Measurements from ENCODE around the gene PAIP2.
A peak's percentile ranks its signal among the peaks of the same experiment; 100 is the strongest.
"Not testable (repeated sequence)": the region's sequence is repeated elsewhere in the genome, so short reads cannot be mapped to it uniquely, and the experiment has no call there.

Gene PAIP2

GRCh38 chr5:139391570-139392323 is 50.1 kb downstream of the PAIP2 start:
- DNase-seq (ENCODE audit: low read depth in 3 of 3) = no peak

- no peak for DNase-seq (ENCODE audit: low read depth in 3 of 3)
Measured at GRCh38 chr5:139392324-139392677, 50.6 kb downstream of the PAIP2 start.

- peak; percentile 43 to 57 (median 54) for DNase-seq (ENCODE audit: low read depth in 3 of 3)
Measured at GRCh38 chr5:139392678-139393496, 51.2 kb downstream of the PAIP2 start.

GRCh38 chr5:139393497-139394122 is 52.0 kb downstream of the PAIP2 start:
- DNase-seq (ENCODE audit: low read depth in 3 of 3) = no peak

GRCh38 chr5:139394123-139394653 is 52.5 kb downstream of the PAIP2 start:
- DNase-seq (ENCODE audit: low read depth in 3 of 3) = no peak

GRCh38 chr5:139394654-139395566 is 53.3 kb downstream of the PAIP2 start, which contains the start of gene PROB1:
TSS of gene PROB1 (minus strand) at chr5:139395104. CDS start at chr5:139395081, 23 bp downstream.
- DNase-seq (ENCODE audit: low read depth in 3 of 3) = no peak

GRCh38 chr5:139395844-139396640 is 54.4 kb downstream of the PAIP2 start:
- no peak for DNase-seq (ENCODE audit: low read depth in 3 of 3)

- no peak for DNase-seq (ENCODE audit: low read depth in 3 of 3)
Measured at GRCh38 chr5:139396691-139397090, 55.0 kb downstream of the PAIP2 start.

- no peak for DNase-seq (ENCODE audit: low read depth in 3 of 3)
Measured at GRCh38 chr5:139397921-139398320, 56.3 kb downstream of the PAIP2 start.

- no peak for DNase-seq (ENCODE audit: low read depth in 3 of 3)
Measured at GRCh38 chr5:139399501-139400121, 58.0 kb downstream of the PAIP2 start.

- DNase-seq (ENCODE audit: low read depth in 3 of 3) = no peak
Measured at GRCh38 chr5:139401546-139401945, 59.9 kb downstream of the PAIP2 start.

GRCh38 chr5:139402561-139403158 is 61.0 kb downstream of the PAIP2 start:
- DNase-seq (ENCODE audit: low read depth in 3 of 3) = no peak

- DNase-seq (ENCODE audit: low read depth in 3 of 3) = no peak
Measured at GRCh38 chr5:139403418-139403786, 61.7 kb downstream of the PAIP2 start.

GRCh38 chr5:139403787-139404483 is 62.3 kb downstream of the PAIP2 start, which contains the start of gene SPATA24:
TSS of gene SPATA24 (minus strand) at chr5:139404089. CDS start at chr5:139404060, 29 bp downstream.
- peak; percentile 93 to 97 (median 96) for DNase-seq (ENCODE audit: low read depth in 3 of 3)

GRCh38 chr5:139404484-139404840 is 62.8 kb downstream of the PAIP2 start:
- no peak for DNase-seq (ENCODE audit: low read depth in 3 of 3)

GRCh38 chr5:139406963-139407362 is 65.3 kb downstream of the PAIP2 start:
- no peak for DNase-seq (ENCODE audit: low read depth in 3 of 3)

- DNase-seq (ENCODE audit: low read depth in 3 of 3) = no peak
Measured at GRCh38 chr5:139407517-139407916, 65.9 kb downstream of the PAIP2 start.

- DNase-seq (ENCODE audit: low read depth in 3 of 3) = no peak
Measured at GRCh38 chr5:139408191-139408590, 66.5 kb downstream of the PAIP2 start.

GRCh38 chr5:139409116-139409515 is 67.5 kb downstream of the PAIP2 start:
- DNase-seq (ENCODE audit: low read depth in 3 of 3) = not testable (repeated sequence)

Data from stimulated activated CD4-positive, alpha-beta T cell treated with anti-CD3 and anti-CD28 coated beads, TNF-alpha, amount 100 ng/mL, for 4 hours (primary cell).